Neutrophil (primary cell): Measurements from ENCODE around the gene ASCC2.

Source experiments
- H3K27ac ChIP-seq: fragments of 200-600 bp; sonication (generic); 2 replicates; pipeline ENCODE4 v1.5.1; 2016; ENCODE audit warnings: mild to moderate bottlenecking, moderate library complexity
- H3K27me3 ChIP-seq: fragments of 200-600 bp; sonication (generic); 2 replicates; pipeline ENCODE4 v1.6.0; 2016; ENCODE audit warnings: mild to moderate bottlenecking
- H3K36me3 ChIP-seq: fragments of 200-600 bp; sonication (generic); 2 replicates; pipeline ENCODE4 v1.5.1; 2017
- H3K4me1 ChIP-seq, 2 experiments: fragments of 200-600 bp in 1 of 2; sonication (generic) in 1 of 2; 1 replicate in 1 of 2; 2 replicates in 1 of 2; pipeline versions ENCODE4 v1.5.1 to v1.6.1; 2013 to 2016; ENCODE audit warnings: low read depth in 1 of 2, low read length in 1 of 2, mild to moderate bottlenecking in 1 of 2, moderate library complexity in 1 of 2; ENCODE audit not compliant: control insufficient read depth in 1 of 2, insufficient read depth in 1 of 2
- H3K4me3 ChIP-seq, 2 experiments: fragments of 200-600 bp in 1 of 2; sonication (generic) in 1 of 2; 1 replicate in 1 of 2; 2 replicates in 1 of 2; pipeline ENCODE4 v1.5.1; 2013 to 2016; ENCODE audit warnings: low read depth in 1 of 2, low read length in 1 of 2, mild to moderate bottlenecking in 1 of 2, moderate library complexity in 1 of 2
- H3K9me3 ChIP-seq: fragments of 200-600 bp; sonication (generic); 2 replicates; pipeline ENCODE4 v1.5.1; 2016
- TF ChIP-seq, protein P1 (sequence below): fragments of 200-600 bp; sonication (generic); IDR thresholded peaks from 2 replicates; pipeline ENCODE4 v1.5.1; 2016; ENCODE audit warnings: antibody characterized with exemption

ASCC2 gene

DNA sequence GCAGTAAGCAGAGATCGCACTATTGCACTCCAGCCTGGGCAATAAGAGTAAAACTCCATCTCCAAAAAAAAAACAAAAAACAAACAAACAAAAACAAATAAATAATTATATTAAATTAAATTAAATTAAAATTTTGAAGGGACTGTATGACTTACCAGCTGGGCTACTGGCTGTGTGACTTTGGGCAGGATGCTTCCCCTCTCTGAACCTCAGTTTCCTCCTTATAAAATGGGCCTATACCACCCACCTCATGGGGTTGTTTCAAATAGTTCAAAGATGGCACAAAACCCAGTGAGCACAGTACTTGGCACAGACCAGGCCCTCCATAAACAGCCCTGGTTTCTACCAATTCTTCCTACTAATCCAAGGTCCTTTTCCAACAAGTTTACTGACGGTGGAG is 34.9 kb downstream of the ASCC2 start:
- TF ChIP-seq, protein P1, sequence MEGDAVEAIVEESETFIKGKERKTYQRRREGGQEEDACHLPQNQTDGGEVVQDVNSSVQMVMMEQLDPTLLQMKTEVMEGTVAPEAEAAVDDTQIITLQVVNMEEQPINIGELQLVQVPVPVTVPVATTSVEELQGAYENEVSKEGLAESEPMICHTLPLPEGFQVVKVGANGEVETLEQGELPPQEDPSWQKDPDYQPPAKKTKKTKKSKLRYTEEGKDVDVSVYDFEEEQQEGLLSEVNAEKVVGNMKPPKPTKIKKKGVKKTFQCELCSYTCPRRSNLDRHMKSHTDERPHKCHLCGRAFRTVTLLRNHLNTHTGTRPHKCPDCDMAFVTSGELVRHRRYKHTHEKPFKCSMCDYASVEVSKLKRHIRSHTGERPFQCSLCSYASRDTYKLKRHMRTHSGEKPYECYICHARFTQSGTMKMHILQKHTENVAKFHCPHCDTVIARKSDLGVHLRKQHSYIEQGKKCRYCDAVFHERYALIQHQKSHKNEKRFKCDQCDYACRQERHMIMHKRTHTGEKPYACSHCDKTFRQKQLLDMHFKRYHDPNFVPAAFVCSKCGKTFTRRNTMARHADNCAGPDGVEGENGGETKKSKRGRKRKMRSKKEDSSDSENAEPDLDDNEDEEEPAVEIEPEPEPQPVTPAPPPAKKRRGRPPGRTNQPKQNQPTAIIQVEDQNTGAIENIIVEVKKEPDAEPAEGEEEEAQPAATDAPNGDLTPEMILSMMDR, result no peak
- H3K36me3 ChIP-seq, result peaks cover 65% of the 10 kb centered on the region
- no peaks in the 10 kb centered on the region for H3K9me3 ChIP-seq
- no peaks in the 10 kb centered on the region for H3K27me3 ChIP-seq
- no peak overlapping the region for H3K4me3 ChIP-seq
- H3K27ac ChIP-seq, result no peak overlapping the region
- H3K4me1 ChIP-seq, result peaks cover 18 to 20% of the 10 kb centered on the region in 2 experiments

DNA sequence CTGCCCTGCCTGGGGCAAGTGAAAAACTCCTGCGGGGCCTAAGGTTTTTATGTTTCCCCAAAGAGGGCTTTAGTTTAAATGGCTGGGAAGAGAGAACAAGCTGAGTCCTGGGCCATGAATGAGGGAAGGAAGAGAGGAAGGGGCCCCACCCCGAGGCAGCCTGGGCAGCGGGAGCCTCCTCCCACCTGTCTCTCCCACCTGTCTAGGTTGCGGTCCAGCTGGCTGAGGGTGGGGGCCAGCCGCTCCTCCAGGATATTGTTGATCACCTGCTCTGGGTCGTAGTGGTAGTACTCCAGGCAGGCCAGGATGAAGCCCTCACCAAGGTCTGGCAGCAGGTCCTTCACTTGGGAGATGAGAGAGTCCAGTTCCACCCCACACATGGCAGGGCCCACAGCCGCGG is 36.3 kb downstream of the ASCC2 start:
- Histone ChIP-seq H3K4me1 (peaks cover 18 to 21% of the 10 kb centered on the region in 2 experiments), H3K27me3 (no peaks in the 10 kb centered on the region), H3K27ac (no peak overlapping the region), H3K4me3 (no peak overlapping the region), H3K9me3 (no peaks in the 10 kb centered on the region), H3K36me3 (peaks cover 52% of the 10 kb centered on the region)
- TF ChIP-seq, protein P1, result no peak

DNA sequence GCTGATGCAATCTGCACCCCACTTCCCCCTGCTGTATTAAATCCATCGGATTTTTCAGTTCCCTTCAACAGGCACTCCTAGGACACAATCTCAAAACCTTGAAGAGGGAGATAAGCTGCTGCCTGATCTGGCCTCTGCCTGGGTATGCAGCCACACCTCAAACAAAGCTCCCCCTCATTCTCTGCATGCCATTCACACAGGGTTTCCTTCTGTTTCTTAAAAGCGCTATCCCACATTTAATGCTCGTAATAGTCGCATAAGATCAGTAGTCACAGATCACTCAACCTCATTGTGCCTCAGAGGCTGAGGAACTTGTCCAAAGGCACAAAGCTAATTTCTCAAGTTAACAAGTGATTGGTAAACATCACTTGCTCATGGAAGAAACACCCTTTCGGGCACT is 36.9 kb downstream of the ASCC2 start:
- Histone ChIP-seq H3K27ac (no peak overlapping the region), H3K36me3 (peaks cover 46% of the 10 kb centered on the region), H3K4me3 (no peak overlapping the region), H3K9me3 (no peaks in the 10 kb centered on the region), H3K4me1 (peaks cover 18 to 21% of the 10 kb centered on the region in 2 experiments), H3K27me3 (no peaks in the 10 kb centered on the region)
- TF ChIP-seq, protein P1, result no peak

DNA sequence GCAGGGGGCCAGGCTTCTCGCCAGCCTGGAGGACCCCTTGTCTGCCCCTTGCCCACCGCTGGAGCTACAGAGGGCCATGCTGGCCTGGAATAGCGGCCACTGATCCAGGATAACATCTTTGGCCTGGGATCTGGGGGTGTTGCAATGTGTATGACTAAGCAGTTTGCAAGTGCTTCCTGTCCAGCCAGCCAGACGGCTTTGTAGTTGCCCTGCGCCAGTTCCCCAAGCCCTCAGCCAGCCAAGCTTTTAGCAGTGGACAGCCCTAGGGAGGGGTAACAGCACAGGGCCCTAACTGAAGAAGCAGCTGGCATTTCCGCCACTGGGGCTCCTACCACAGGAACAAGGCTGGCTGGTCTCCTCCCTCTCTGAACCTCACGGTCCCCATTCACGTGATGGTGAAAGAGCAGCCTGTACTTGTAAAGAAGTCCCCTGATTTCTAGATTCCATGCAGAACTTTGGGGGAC is 38.8 kb downstream of the ASCC2 start:
- peak overlapping the region; percentile 19 to 23 for H3K4me3 ChIP-seq
- no peaks in the 10 kb centered on the region for H3K9me3 ChIP-seq
- TF ChIP-seq, protein P1, result no peak
- peaks cover 27% of the 10 kb centered on the region for H3K36me3 ChIP-seq
- H3K4me1 ChIP-seq, result peaks cover 18 to 21% of the 10 kb centered on the region in 2 experiments
- H3K27me3 ChIP-seq, result no peaks in the 10 kb centered on the region
- peak overlapping the region; percentile 80 for H3K27ac ChIP-seq

DNA sequence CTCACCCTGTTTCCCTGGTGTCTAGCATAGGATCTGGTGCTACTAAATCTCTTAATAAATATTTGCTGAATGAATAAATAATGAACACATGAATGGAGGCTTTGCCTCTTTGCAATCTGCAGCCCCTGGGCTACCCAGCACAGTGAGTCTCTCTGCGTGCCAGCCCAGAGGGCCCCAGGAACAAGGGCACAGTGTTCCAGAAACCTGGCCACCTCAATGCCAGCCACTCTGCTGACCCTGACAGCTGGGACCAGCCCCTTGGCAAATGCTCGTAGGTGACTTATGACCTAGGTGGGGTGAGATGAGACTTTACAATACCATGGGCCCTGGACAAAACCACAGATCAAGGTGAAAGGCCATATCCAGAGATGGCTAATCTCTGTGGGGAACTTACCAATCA is 39.3 kb downstream of the ASCC2 start:
- Histone ChIP-seq H3K27me3 (no peaks in the 10 kb centered on the region), H3K36me3 (peaks cover 23% of the 10 kb centered on the region), H3K4me3 (peak overlapping the region in 1 of 2 experiments; percentile 19), H3K27ac (peak overlapping the region; percentile 80), H3K9me3 (no peaks in the 10 kb centered on the region), H3K4me1 (peaks cover 18 to 21% of the 10 kb centered on the region in 2 experiments)
- TF ChIP-seq, protein P1, result no peak

DNA sequence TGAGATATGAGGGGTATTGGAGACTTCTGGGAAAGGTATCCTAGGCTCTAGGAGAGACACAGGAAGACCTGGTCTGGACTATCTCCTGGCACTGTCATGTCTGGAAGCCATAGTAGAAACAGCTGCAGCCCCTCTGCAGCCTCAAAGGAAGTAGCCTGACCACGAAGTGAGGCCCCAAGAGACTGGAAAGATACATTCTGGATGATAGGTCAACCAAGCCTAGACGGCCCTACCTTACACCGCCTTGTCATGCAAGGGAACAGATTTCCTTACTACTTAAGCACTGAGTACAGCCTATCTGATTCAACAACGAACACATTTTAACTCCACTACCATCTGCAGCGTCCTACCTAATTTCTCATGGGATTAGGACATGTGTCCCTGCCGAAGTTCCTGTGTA is 39.8 kb downstream of the ASCC2 start:
- Histone ChIP-seq H3K9me3 (no peaks in the 10 kb centered on the region), H3K36me3 (peaks cover 21% of the 10 kb centered on the region), H3K27me3 (no peaks in the 10 kb centered on the region), H3K27ac (peak overlapping the region; percentile 80), H3K4me3 (no peak overlapping the region), H3K4me1 (peaks cover 18 to 21% of the 10 kb centered on the region in 2 experiments)
- TF ChIP-seq, protein P1, result no peak
